ENCODE measurements around the gene KCNQ5. TPM values are rescaled to one million over a fixed set of nuclear protein-coding genes. Genes with fewer than 3 reads are reported as not detected.

The KCNQ5 gene
- total RNA-seq, 1 experiment from 2014 or later: 2.0 TPM

GRCh38 chr6:72933233-72933632, 311.4 kb downstream of the KCNQ5 start (continued):
- TF ChIP-seq STAT6 (CRISPR knock-in tag; conservative IDR thresholded peaks at IDR 0.05; ENCODE audit: low read depth) (no peak), MXD4 (CRISPR knock-in tag; IDR thresholded peaks at IDR 0.05; ENCODE audit: borderline replicate concordance) (no peak), ETV6 (CRISPR knock-in tag; IDR thresholded peaks at IDR 0.05) (no peak)

- H3K4me3 Mint-ChIP-seq: no peak overlapping the region
- no peak for TF ChIP-seq NR2C2 (CRISPR knock-in tag; IDR thresholded peaks at IDR 0.05)
- no peak for TF ChIP-seq ATF2 (CRISPR knock-in tag; IDR thresholded peaks at IDR 0.05; ENCODE audit: borderline replicate concordance, low read depth)
- no peak for TF ChIP-seq ZNF281 (CRISPR knock-in tag; IDR thresholded peaks at IDR 0.05)
- no peak for TF ChIP-seq IRF2 (CRISPR knock-in tag; IDR thresholded peaks at IDR 0.05; ENCODE audit: borderline replicate concordance, low read depth)
- no peak for TF ChIP-seq E2F4 (CRISPR knock-in tag; IDR thresholded peaks at IDR 0.05; ENCODE audit: borderline replicate concordance, low read depth)
- TF ChIP-seq MLX (CRISPR knock-in tag; IDR thresholded peaks at IDR 0.05): no peak
- TF ChIP-seq ZNF263 (CRISPR knock-in tag; IDR thresholded peaks at IDR 0.05; ENCODE audit: low read depth): no peak
- TF ChIP-seq CTCF (IDR thresholded peaks at IDR 0.05): no peak
- TF ChIP-seq AR (CRISPR knock-in tag; IDR thresholded peaks at IDR 0.05): no peak
- TF ChIP-seq ZNF121 (CRISPR knock-in tag; IDR thresholded peaks at IDR 0.05): no peak
- TF ChIP-seq NR1H2 (CRISPR knock-in tag; IDR thresholded peaks at IDR 0.05): no peak
- no peak for TF ChIP-seq ZNF232 (CRISPR knock-in tag; IDR thresholded peaks at IDR 0.05)
- H3K4me1 Mint-ChIP-seq: peaks cover 2% of the 10 kb centered on the region
- ATAC-seq (no peak), DNase-seq (ENCODE audit: low spot score) (no peak)
- H3K27me3 Mint-ChIP-seq (ENCODE audit: low read depth): no peaks in the 10 kb centered on the region
- H3K27ac Mint-ChIP-seq: no peak overlapping the region
- CTCF ChIA-PET: no interaction called here
- no peaks in the 10 kb centered on the region for H3K36me3 Mint-ChIP-seq
- no peaks in the 10 kb centered on the region for H3K9me3 Mint-ChIP-seq
- POLR2A ChIA-PET: no interaction called here
These were observed 315.1 kb downstream of the KCNQ5 start for GRCh38 chr6:72936766-72937559.

Measured in WTC11 (cell line).